BLaER1 treated with 17β-estradiol and CSF1 and Interleukin-3, amounts not matched to agents 10 nM and 100 nM (cell line): ENCODE measurements around the gene DNAJA1.

ENCODE experiments used
- H3K27ac ChIP-seq, 11 experiments: shearing (Covaris generic); formaldehyde crosslinking; 2 replicates each; pipeline ENCODE4 v1.8.1; 2022
- H3K27me3 ChIP-seq, 11 experiments: shearing (Covaris generic); formaldehyde crosslinking; 2 replicates each; pipeline ENCODE4 v1.8.1; 2022
- H3K36me3 ChIP-seq, 11 experiments: shearing (Covaris generic); formaldehyde crosslinking; 2 replicates each; pipeline ENCODE4 v1.8.1; 2022
- H3K4me1 ChIP-seq, 10 experiments: shearing (Covaris generic); formaldehyde crosslinking; 2 replicates each; pipeline ENCODE4 v1.8.1; 2022
- H3K4me2 ChIP-seq, 11 experiments: shearing (Covaris generic); formaldehyde crosslinking; 2 replicates each; pipeline ENCODE4 v1.8.1; 2022
- H3K4me3 ChIP-seq, 10 experiments: shearing (Covaris generic); formaldehyde crosslinking; 2 replicates each; pipeline ENCODE4 v1.8.1; 2022
- H3K9ac ChIP-seq, 11 experiments: shearing (Covaris generic); formaldehyde crosslinking; 2 replicates each; pipeline ENCODE4 v1.8.1; 2022
- H3K9me3 ChIP-seq, 11 experiments: shearing (Covaris generic); formaldehyde crosslinking; replicated peaks in 1 of 11; 2 replicates each; pipeline ENCODE4 v1.8.1; 2022
- H4K20me1 ChIP-seq, 11 experiments: shearing (Covaris generic); formaldehyde crosslinking; 2 replicates each; pipeline ENCODE4 v1.8.1; 2022
- Cebpa-rat ChIP-seq, 11 experiments: shearing (Covaris generic); IDR thresholded peaks; 2 replicates each; pipeline ENCODE4 v1.8.1; 2022

Gene DNAJA1

GRCh38 chr9:33023661-33024060 is 1.4 kb upstream of the DNAJA1 start:
- Histone ChIP-seq H3K9ac (peak overlapping the region; percentile 97 to 100 (median 99); a peak in 16 of 22 replicates), H3K4me3 (peak overlapping the region; percentile 95 to 99 (median 98); a peak in 15 of 20 replicates), H4K20me1 (peaks cover 30 to 35% (median 31%) of the 10 kb centered on the region in 11 experiments), H3K27me3 (no peaks in the 10 kb centered on the region), H3K9me3 (no peaks in the 10 kb centered on the region), H3K4me2 (peak overlapping the region; percentile 81 to 95 (median 92)), H3K4me1 (peaks cover 43 to 51% (median 49%) of the 10 kb centered on the region in 10 experiments), H3K27ac (peak overlapping the region in 8 of 11 experiments; percentile 95 to 100 (median 98); a peak in 12 of 22 replicates), H3K36me3 (peaks cover 30 to 44% (median 36%) of the 10 kb centered on the region in 11 experiments)
- no peak for TF ChIP-seq Cebpa-rat (IDR thresholded peaks at IDR 0.05)

DNA sequence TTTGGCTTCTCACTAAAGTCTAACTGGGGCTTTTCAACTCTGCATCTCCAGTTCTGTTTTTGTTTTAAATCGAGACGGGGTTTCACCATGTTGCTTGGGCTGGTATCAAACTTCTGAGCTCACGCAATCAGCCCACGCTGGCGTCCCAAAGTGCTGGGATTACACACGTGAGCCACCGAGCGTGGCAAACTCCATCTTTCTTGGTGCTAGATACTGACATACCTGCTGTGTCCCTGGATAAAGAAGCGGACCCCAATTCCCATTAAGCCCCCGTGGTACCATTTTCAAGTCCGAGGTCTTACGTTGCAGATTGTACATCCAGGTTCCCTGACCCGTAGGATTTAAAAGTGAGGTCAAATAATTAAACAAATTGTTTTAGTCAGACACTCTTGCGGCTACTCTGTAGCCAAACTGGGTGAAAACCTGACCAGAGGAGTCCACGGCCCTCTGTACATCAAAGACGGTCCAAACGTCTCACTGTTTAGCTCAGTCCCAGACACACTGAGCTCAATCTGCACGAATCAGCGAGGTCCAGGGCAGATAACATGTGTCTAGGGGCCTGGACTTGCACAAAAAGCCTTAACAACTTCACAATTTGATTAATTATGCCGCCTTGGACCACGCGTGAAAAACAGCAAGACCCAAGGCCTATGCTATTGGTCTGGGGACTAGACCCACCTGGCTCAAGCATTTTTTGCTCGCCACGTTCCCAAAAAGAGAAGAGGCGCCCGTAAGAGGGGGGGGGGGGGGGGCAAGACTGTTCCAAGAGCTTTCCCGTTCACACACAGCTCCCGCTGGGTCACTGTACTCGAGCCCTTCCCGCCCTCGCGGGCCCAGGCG is 727 bp upstream of the DNAJA1 start:
- H3K9ac ChIP-seq = peak overlapping the region; percentile 97 to 100 (median 99)
- H3K36me3 ChIP-seq = peaks cover 37 to 51% (median 41%) of the 10 kb centered on the region in 11 experiments

DNA sequence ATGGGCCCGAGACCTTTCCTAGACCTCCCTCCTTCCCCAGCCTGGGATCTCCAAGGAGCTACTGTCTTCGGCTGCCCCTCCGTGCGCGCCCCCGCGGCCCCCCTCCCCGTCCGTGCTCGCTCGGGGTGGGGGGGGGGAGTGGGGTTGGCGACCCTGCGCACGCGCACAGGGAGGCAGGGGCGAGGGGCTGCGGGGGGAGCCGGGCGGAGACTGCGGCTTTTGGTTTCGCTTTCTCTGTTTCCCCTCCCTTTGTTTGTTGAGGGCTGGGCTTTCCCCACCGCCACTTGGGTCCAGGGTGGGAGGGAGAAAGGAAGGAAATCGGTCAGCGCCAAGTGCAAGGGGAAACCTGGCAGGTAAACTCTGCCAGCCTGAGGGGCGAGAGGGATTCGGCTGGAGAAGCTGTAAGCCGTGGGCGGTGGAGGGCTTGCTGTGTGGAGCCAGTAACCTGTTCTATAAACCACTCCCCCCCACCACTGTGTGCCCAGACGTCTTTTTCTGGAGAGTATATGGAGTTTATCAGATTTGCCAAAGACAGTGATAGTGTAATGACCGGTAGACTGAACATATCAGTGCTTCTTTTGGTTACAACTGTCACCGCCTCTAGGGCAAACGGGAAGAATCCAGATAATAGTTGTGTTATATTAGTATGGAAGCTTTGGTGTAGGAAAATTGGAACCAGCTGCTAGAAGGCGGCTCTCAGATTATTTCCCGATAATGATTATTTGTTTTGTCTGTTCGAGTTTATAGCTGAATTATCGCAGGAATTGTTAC is 684 bp downstream of the DNAJA1 start:
- H3K4me3 ChIP-seq = peak overlapping the region; percentile 95 to 99 (median 98)
- H3K27ac ChIP-seq = peak overlapping the region; percentile 94 to 100 (median 97)
- no peaks in the 10 kb centered on the region for H3K9me3 ChIP-seq
- TF ChIP-seq Cebpa-rat (IDR thresholded peaks at IDR 0.05) = no peak
- peaks cover 51 to 56% (median 52%) of the 10 kb centered on the region in 11 experiments for H4K20me1 ChIP-seq
- no peaks in the 10 kb centered on the region for H3K27me3 ChIP-seq
- H3K4me2 ChIP-seq = peak overlapping the region; percentile 81 to 97 (median 91)
- peaks cover 43 to 53% (median 48%) of the 10 kb centered on the region in 11 experiments for H3K36me3 ChIP-seq
- peaks cover 48 to 67% (median 57%) of the 10 kb centered on the region in 10 experiments for H3K4me1 ChIP-seq
- H3K9ac ChIP-seq = peak overlapping the region; percentile 97 to 100 (median 99)

More for the DNA sequence above, 727 bp upstream of the DNAJA1 start:
- Histone ChIP-seq H3K4me3 (peak overlapping the region; percentile 95 to 99 (median 98)), H3K9me3 (no peaks in the 10 kb centered on the region), H3K27me3 (no peaks in the 10 kb centered on the region), H4K20me1 (peaks cover 37 to 42% (median 38%) of the 10 kb centered on the region in 11 experiments), H3K4me1 (peaks cover 48 to 57% (median 56%) of the 10 kb centered on the region in 10 experiments), H3K4me2 (peak overlapping the region; percentile 81 to 95 (median 92)), H3K27ac (peak overlapping the region; percentile 77 to 100 (median 97))
- TF ChIP-seq Cebpa-rat (IDR thresholded peaks at IDR 0.05) = no peak

DNA sequence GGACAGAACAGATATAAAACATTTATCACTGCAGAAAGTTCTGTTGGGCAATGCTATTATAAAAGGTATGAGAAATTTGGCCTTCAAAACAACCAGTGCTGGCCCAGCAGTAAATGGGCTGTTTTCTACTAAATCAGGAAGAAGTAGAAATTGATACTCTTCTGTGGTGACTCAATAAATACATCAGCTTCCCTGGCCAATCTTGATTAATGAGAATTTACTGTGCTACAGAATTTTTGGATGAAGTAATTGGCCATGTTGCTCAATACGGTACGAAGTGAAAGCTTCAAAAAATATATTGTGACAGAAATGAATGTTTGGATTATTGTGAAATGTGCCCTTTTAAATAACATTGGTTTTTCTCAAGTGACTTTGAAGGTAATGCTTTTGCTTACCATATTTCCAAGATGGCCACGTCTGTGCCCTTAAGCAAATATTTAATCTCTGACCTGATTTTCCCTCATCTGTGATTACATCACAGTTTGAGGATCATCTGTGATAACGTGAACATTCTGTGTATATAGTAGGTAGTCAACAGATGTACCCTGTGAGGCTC is 4.2 kb downstream of the DNAJA1 start:
- Histone ChIP-seq H3K36me3 (peaks cover 79 to 85% (median 83%) of the 10 kb centered on the region in 11 experiments), H3K27me3 (no peaks in the 10 kb centered on the region), H3K4me1 (peaks cover 32 to 62% (median 38%) of the 10 kb centered on the region in 10 experiments), H3K9me3 (no peaks in the 10 kb centered on the region), H3K4me2 (peak overlapping the region; percentile 40 to 97 (median 90); a peak in 20 of 22 replicates), H3K9ac (peak overlapping the region in 2 of 11 experiments; percentile 13 to 99; a peak in 2 of 22 replicates), H3K27ac (0 out of 22 replicates have a peak overlapping the region, but pooled peaks of 1 of the 11 experiments have one; percentile 8), H3K4me3 (peak overlapping the region in 3 of 10 experiments; percentile 4 to 98 (median 17); a peak in 2 of 20 replicates), H4K20me1 (peaks cover 87 to 92% (median 88%) of the 10 kb centered on the region in 11 experiments)
- peak in 1 of 11 experiments; percentile 35; a peak in 1 of 22 replicates for TF ChIP-seq Cebpa-rat (IDR thresholded peaks at IDR 0.05)

- Histone ChIP-seq H4K20me1 (peaks cover 96 to 100% (median 97%) of the 10 kb centered on the region in 11 experiments), H3K27ac (no peak overlapping the region), H3K4me3 (no peak overlapping the region), H3K4me2 (0 out of 22 replicates have a peak overlapping the region, but pooled peaks of 1 of the 11 experiments have one; percentile 7), H3K36me3 (peaks cover 89 to 94% (median 93%) of the 10 kb centered on the region in 11 experiments), H3K4me1 (peaks cover 29 to 61% (median 35%) of the 10 kb centered on the region in 10 experiments), H3K9me3 (no peaks in the 10 kb centered on the region), H3K9ac (no peak overlapping the region), H3K27me3 (no peaks in the 10 kb centered on the region)
- no peak for TF ChIP-seq Cebpa-rat (IDR thresholded peaks at IDR 0.05)
These were observed 5.2 kb downstream of the DNAJA1 start for GRCh38 chr9:33030285-33030684.

DNA sequence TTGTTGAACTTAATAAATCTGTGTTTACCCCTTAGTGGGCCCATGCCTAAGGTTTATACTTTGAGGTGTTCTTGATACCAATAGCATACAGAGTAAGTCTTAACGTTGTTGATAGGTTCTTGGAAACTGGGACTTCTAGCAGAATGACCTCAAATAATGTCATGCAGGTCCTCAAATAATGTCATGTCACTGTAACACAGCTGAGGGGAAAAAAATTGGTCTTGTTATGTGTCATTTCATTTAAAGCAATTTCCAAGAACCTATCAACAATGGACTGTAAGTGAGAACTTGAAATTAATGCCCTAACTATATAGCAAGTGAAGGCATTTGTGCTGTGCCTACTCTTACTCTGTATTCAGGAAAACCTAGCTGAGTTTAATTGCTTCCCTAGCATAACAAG is 7.2 kb downstream of the DNAJA1 start:
- no peak overlapping the region for H3K4me3 ChIP-seq
- H3K36me3 ChIP-seq = peaks cover 100% of the 10 kb centered on the region in 11 experiments
- H3K27me3 ChIP-seq = no peaks in the 10 kb centered on the region
- no peak overlapping the region for H3K9ac ChIP-seq
- no peak for TF ChIP-seq Cebpa-rat (IDR thresholded peaks at IDR 0.05)
- H3K4me2 ChIP-seq = no peak overlapping the region
- H3K9me3 ChIP-seq = no peaks in the 10 kb centered on the region
- peaks cover 94 to 100% (median 100%) of the 10 kb centered on the region in 11 experiments for H4K20me1 ChIP-seq
- peaks cover 18 to 54% (median 23%) of the 10 kb centered on the region in 10 experiments for H3K4me1 ChIP-seq
- no peak overlapping the region for H3K27ac ChIP-seq

GRCh38 chr9:33032865-33033264 is 7.8 kb downstream of the DNAJA1 start:
- Histone ChIP-seq H3K4me1 (peaks cover 12 to 52% (median 17%) of the 10 kb centered on the region in 10 experiments), H3K4me3 (no peak overlapping the region), H3K27me3 (no peaks in the 10 kb centered on the region), H3K9ac (no peak overlapping the region), H3K4me2 (no peak overlapping the region), H4K20me1 (peaks cover 92 to 100% (median 100%) of the 10 kb centered on the region in 11 experiments), H3K9me3 (no peaks in the 10 kb centered on the region), H3K27ac (no peak overlapping the region), H3K36me3 (peaks cover 100% of the 10 kb centered on the region in 11 experiments)
- TF ChIP-seq Cebpa-rat (IDR thresholded peaks at IDR 0.05) = no peak

- H3K27me3 ChIP-seq = peaks cover 0 to 10% (median 0%) of the 10 kb centered on the region in 11 experiments; a peak in 3 of 22 replicates
- H3K36me3 ChIP-seq = peaks cover 52 to 68% (median 62%) of the 10 kb centered on the region in 11 experiments
- TF ChIP-seq Cebpa-rat (IDR thresholded peaks at IDR 0.05) = no peak
These were observed 15.8 kb downstream of the DNAJA1 start for GRCh38 chr9:33040792-33041431.

More at GRCh38 chr9:33040792-33041431, 15.8 kb downstream of the DNAJA1 start:
- Histone ChIP-seq H3K27ac (peak overlapping the region in 5 of 11 experiments; percentile 23 to 85 (median 37); a peak in 7 of 22 replicates), H3K4me1 (peaks cover 15 to 63% (median 43%) of the 10 kb centered on the region in 10 experiments), H3K4me2 (peak overlapping the region in 5 of 11 experiments; percentile 33 to 89 (median 50); a peak in 9 of 22 replicates), H4K20me1 (peaks cover 34 to 80% (median 50%) of the 10 kb centered on the region in 11 experiments; a peak in 21 of 22 replicates), H3K9ac (0 out of 22 replicates have a peak overlapping the region, but pooled peaks of 1 of the 11 experiments have one; percentile 16), H3K9me3 (no peaks in the 10 kb centered on the region), H3K4me3 (no peak overlapping the region)
